ACC112 (cell line): ENCODE measurements around the gene KRTAP2-2.
"Not testable (repeated sequence)": the region's sequence is repeated elsewhere in the genome, so short reads cannot be mapped to it uniquely, and the experiment has no call there.

ENCODE experiments used
- H2AFZ ChIP-seq: fragments of 200-600 bp; sonication (generic); one replicate; pipeline ENCODE4 v1.6.0; 2017; ENCODE audit warnings: antibody characterized with exemption, low read length; ENCODE audit not compliant: unreplicated experiment
- H3K27ac ChIP-seq: fragments of 200-600 bp; sonication (generic); 2 replicates; pipeline ENCODE4 v1.5.1; 2014; ENCODE audit warnings: low read depth, mild to moderate bottlenecking, antibody characterized with exemption, low read length, moderate library complexity
- H3K27me3 ChIP-seq: fragments of 200-600 bp; sonication (generic); 2 replicates; pipeline ENCODE4 v1.6.1; 2014; ENCODE audit warnings: mild to moderate bottlenecking, antibody characterized with exemption, low read length, moderate library complexity, mixed read lengths; ENCODE audit not compliant: insufficient read depth
- H3K36me3 ChIP-seq: fragments of 200-600 bp; sonication (generic); 2 replicates; pipeline ENCODE4 v1.6.1; 2016; ENCODE audit warnings: mild to moderate bottlenecking, antibody characterized with exemption, low read length, moderate library complexity, mixed read lengths; ENCODE audit not compliant: insufficient read depth
- H3K4me1 ChIP-seq: fragments of 200-600 bp; sonication (generic); one replicate; pipeline ENCODE4 v1.6.1; 2016; ENCODE audit warnings: low read length, mixed read lengths; ENCODE audit not compliant: insufficient read depth, unreplicated experiment, control insufficient read depth
- H3K4me3 ChIP-seq: fragments of 200-600 bp; sonication (generic); 2 replicates; pipeline ENCODE4 v1.5.1; 2014; ENCODE audit warnings: mild to moderate bottlenecking, low read depth, low read length
- H3K79me2 ChIP-seq: fragments of 200-600 bp; sonication (generic); one replicate; pipeline ENCODE4 v1.6.0; 2016; ENCODE audit warnings: low read length; ENCODE audit not compliant: control insufficient read depth, unreplicated experiment, insufficient read depth

The KRTAP2-2 gene

GRCh38 chr17:41083427-41083826, 28.4 kb upstream of the KRTAP2-2 start:
- not testable (repeated sequence) for H2AFZ ChIP-seq, H3K36me3 ChIP-seq, H3K27me3 ChIP-seq, H3K79me2 ChIP-seq, H3K4me3 ChIP-seq
- Histone ChIP-seq H3K4me1 (peaks cover 13% of the 10 kb centered on the region), H3K27ac (peak overlapping the region; percentile 43)

- peaks cover 13% of the 10 kb centered on the region for H3K4me1 ChIP-seq
- no peaks in the 10 kb centered on the region for H3K36me3 ChIP-seq
- no peak overlapping the region for H2AFZ ChIP-seq
- peak overlapping the region; percentile 29; the same call in 1 of the 2 replicates for H3K27ac ChIP-seq
- H3K4me3 ChIP-seq = no peak overlapping the region
- no peaks in the 10 kb centered on the region for H3K27me3 ChIP-seq
- no peaks in the 10 kb centered on the region for H3K79me2 ChIP-seq
Measured at GRCh38 chr17:41082626-41083025, 27.6 kb upstream of the KRTAP2-2 start.

- H3K4me1 ChIP-seq = no peaks in the 10 kb centered on the region
- no peaks in the 10 kb centered on the region for H3K36me3 ChIP-seq
- no peak overlapping the region for H2AFZ ChIP-seq
- no peaks in the 10 kb centered on the region for H3K79me2 ChIP-seq
- H3K27ac ChIP-seq = no peak overlapping the region
- H3K4me3 ChIP-seq = no peak overlapping the region
- H3K27me3 ChIP-seq = no peaks in the 10 kb centered on the region
Measured at GRCh38 chr17:41076788-41077187, 21.8 kb upstream of the KRTAP2-2 start.

GRCh38 chr17:41073676-41074075, 18.6 kb upstream of the KRTAP2-2 start:
- no peak overlapping the region for H3K4me3 ChIP-seq
- H3K36me3 ChIP-seq = no peaks in the 10 kb centered on the region
- H3K27me3 ChIP-seq = no peaks in the 10 kb centered on the region
- no peak overlapping the region for H2AFZ ChIP-seq
- H3K79me2 ChIP-seq = no peaks in the 10 kb centered on the region
- no peak overlapping the region for H3K27ac ChIP-seq
- H3K4me1 ChIP-seq = no peaks in the 10 kb centered on the region

- Histone ChIP-seq H3K4me1 (peaks cover 5% of the 10 kb centered on the region), H3K4me3 (no peak overlapping the region), H2AFZ (no peak overlapping the region), H3K79me2 (no peaks in the 10 kb centered on the region), H3K27ac (no peak overlapping the region), H3K36me3 (no peaks in the 10 kb centered on the region), H3K27me3 (no peaks in the 10 kb centered on the region)
Measured at GRCh38 chr17:41071606-41072360, 16.8 kb upstream of the KRTAP2-2 start.

DNA sequence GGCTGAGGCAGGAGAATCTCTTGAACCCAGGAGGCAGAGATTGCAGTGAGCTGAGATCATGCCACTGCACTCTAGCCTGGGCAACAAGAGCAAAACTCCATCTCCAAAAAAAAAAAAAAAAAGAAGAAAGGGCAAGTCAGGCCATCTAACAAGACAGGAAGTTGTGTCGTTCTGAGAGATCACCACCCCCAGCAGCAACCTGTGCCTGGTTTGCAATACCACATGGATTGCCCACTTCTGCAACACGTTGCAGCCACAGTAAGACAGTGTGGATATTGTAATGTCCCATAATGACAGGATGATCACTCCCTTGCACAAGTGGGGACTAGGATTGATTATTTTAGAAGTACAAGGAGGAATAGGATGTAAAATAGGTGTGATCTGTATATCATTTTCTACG, 14.0 kb upstream of the KRTAP2-2 start:
- H3K27me3 ChIP-seq = no peaks in the 10 kb centered on the region
- no peak overlapping the region for H3K4me3 ChIP-seq
- H3K27ac ChIP-seq = no peak overlapping the region
- H3K4me1 ChIP-seq = peaks cover 16% of the 10 kb centered on the region
- no peak overlapping the region for H2AFZ ChIP-seq
- no peaks in the 10 kb centered on the region for H3K36me3 ChIP-seq
- no peaks in the 10 kb centered on the region for H3K79me2 ChIP-seq

DNA sequence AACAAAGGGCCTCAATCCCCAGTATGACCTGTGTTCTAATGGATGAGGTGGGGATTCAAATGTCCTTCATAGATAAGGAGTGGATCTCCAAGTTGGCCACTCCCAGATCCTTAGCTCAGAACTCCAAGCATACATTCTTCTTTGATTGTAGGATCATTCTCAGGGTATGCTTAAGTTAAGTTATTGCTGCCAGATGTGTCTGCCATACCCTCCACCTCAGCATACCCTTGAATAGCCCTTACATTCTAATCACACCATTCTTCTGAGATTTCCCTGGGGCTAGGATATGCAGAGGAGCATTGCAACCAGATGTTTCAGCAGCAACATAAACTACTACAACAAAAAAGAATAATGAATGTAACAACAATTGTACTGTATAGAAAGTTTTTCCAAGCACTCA, 12.3 kb upstream of the KRTAP2-2 start:
- H3K79me2 ChIP-seq = no peaks in the 10 kb centered on the region
- peaks cover 29% of the 10 kb centered on the region for H3K4me1 ChIP-seq
- no peak overlapping the region for H3K27ac ChIP-seq
- H2AFZ ChIP-seq = no peak overlapping the region
- no peak overlapping the region for H3K4me3 ChIP-seq
- no peaks in the 10 kb centered on the region for H3K27me3 ChIP-seq
- H3K36me3 ChIP-seq = no peaks in the 10 kb centered on the region

- Histone ChIP-seq H3K27ac (peak within 1 kb of the TSS; percentile 65), H2AFZ (no peak within 1 kb of the TSS), H3K27me3 (no peaks in the 10 kb centered on the region), H3K79me2 (no peaks in the 10 kb centered on the region), H3K4me3 (no peak within 1 kb of the TSS), H3K4me1 (peaks cover 41% of the 10 kb centered on the region), H3K36me3 (no peaks in the 10 kb centered on the region)
Measured at GRCh38 chr17:41065829-41066624, 11.0 kb upstream of the KRTAP2-2 start, which contains the start of gene KRTAP2-4. Gene KRTAP2-4 (minus strand): TSS chr17:41065879. CDS start chr17:41065845, 34 bp downstream.

GRCh38 chr17:41065016-41065689, 10.1 kb upstream of the KRTAP2-2 start:
- not testable (repeated sequence) for H3K79me2 ChIP-seq, H2AFZ ChIP-seq, H3K36me3 ChIP-seq, H3K4me3 ChIP-seq, H3K27me3 ChIP-seq, H3K27ac ChIP-seq
- peaks cover 49% of the 10 kb centered on the region for H3K4me1 ChIP-seq

DNA sequence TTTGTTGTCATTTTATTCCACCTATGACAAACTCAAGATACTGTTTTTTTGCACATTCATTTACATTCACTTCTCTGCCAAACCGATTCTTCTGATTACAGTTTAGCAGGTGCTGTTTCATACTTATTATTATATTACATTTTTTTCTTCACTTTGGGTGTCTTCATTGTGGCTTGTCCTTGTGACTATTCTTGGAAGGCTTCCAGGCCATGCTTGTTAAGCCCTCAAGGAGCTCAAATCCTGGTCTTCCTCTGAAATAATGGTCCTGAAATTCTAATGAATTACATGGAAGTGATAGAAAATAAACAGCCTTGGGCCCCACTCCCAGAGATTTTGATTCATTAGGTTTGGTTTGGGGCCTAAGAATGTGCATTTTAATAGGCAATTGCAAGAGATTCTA, 9.3 kb upstream of the KRTAP2-2 start:
- Histone ChIP-seq H3K4me1 (peaks cover 55% of the 10 kb centered on the region), H3K36me3 (no peaks in the 10 kb centered on the region), H3K27ac (no peak overlapping the region), H3K79me2 (no peaks in the 10 kb centered on the region), H3K27me3 (no peaks in the 10 kb centered on the region), H2AFZ (no peak overlapping the region), H3K4me3 (no peak overlapping the region)
